WERI-Rb-1 (cell line): ENCODE data around the gene ADARB2.

ENCODE experiments used
- DNase-seq: peaks from one replicate; pipeline ENCODE4 v3.0.0-alpha.2; 2020
- H3K27ac ChIP-seq: fragments of 250-450 bp; sonication (Bioruptor Pico); 2 replicates; pipeline ENCODE4 v1.5.1; 2020; ENCODE audit warnings: mild to moderate bottlenecking, moderate library complexity
- H3K27me3 ChIP-seq: fragments of 250-450 bp; sonication (Bioruptor Pico); 2 replicates; pipeline ENCODE4 v1.5.1; 2021; ENCODE audit warnings: mild to moderate bottlenecking, low read depth, moderate library complexity; ENCODE audit not compliant: insufficient read depth, severe bottlenecking
- H3K36me3 ChIP-seq: fragments of 250-450 bp; sonication (Bioruptor Pico); 2 replicates; pipeline ENCODE4 v1.5.1; 2020; ENCODE audit warnings: mild to moderate bottlenecking, moderate library complexity
- H3K4me3 ChIP-seq: 2 replicates; pipeline ENCODE4 v1.5.1; 2011; ENCODE audit warnings: low read depth, mild to moderate bottlenecking, control low read depth, low read length
- H3K9me3 ChIP-seq: fragments of 250-450 bp; sonication (Bioruptor Pico); 2 replicates; pipeline ENCODE4 v1.5.1; 2021; ENCODE audit warnings: mild to moderate bottlenecking, moderate library complexity; ENCODE audit not compliant: severe bottlenecking
- TF ChIP-seq, protein P1 (sequence below): IDR thresholded peaks from 2 replicates; pipeline ENCODE4 v1.5.1; 2011; ENCODE audit warnings: low read depth, mild to moderate bottlenecking, control low read depth, inconsistent platforms, low read length

ADARB2 gene

DNA sequence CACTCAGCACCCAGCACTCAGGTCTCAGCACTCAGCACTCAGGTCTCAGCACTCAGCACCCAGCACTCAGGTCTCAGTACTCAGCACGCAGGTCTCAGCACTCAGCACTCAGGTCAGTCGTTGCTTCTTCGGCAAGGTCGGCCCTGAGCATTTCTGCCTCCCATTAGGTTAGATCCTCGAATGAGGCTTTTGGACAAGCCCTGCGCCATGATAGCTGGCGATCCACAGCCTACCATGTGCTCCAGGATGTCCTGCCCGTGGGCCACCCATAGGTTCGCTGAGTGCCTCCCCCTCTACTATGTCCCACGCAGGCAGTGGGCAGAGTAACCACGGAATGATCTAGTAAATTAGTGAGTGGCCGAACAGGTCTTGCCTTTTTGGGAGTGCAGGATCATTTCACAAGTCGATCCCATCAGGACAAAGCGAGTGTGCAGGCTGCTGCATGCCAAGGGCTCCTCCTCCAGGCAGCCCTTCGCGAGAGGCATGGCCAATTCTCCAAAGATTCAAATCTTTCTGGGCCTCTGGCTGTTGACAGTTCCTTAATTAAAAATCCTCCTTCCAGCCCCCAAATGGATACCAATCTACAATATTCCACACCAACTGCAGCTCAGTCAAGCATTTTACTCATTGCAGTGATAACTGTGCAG lies 206.3 kb downstream of the ADARB2 start:
- H3K27me3 ChIP-seq = no peaks in the 10 kb centered on the region
- H3K36me3 ChIP-seq = no peaks in the 10 kb centered on the region
- TF ChIP-seq, protein P1, sequence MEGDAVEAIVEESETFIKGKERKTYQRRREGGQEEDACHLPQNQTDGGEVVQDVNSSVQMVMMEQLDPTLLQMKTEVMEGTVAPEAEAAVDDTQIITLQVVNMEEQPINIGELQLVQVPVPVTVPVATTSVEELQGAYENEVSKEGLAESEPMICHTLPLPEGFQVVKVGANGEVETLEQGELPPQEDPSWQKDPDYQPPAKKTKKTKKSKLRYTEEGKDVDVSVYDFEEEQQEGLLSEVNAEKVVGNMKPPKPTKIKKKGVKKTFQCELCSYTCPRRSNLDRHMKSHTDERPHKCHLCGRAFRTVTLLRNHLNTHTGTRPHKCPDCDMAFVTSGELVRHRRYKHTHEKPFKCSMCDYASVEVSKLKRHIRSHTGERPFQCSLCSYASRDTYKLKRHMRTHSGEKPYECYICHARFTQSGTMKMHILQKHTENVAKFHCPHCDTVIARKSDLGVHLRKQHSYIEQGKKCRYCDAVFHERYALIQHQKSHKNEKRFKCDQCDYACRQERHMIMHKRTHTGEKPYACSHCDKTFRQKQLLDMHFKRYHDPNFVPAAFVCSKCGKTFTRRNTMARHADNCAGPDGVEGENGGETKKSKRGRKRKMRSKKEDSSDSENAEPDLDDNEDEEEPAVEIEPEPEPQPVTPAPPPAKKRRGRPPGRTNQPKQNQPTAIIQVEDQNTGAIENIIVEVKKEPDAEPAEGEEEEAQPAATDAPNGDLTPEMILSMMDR = no peak
- H3K4me3 ChIP-seq = no peak overlapping the region
- DNase-seq = no peak
- H3K9me3 ChIP-seq = no peaks in the 10 kb centered on the region
- H3K27ac ChIP-seq = no peak overlapping the region

DNA sequence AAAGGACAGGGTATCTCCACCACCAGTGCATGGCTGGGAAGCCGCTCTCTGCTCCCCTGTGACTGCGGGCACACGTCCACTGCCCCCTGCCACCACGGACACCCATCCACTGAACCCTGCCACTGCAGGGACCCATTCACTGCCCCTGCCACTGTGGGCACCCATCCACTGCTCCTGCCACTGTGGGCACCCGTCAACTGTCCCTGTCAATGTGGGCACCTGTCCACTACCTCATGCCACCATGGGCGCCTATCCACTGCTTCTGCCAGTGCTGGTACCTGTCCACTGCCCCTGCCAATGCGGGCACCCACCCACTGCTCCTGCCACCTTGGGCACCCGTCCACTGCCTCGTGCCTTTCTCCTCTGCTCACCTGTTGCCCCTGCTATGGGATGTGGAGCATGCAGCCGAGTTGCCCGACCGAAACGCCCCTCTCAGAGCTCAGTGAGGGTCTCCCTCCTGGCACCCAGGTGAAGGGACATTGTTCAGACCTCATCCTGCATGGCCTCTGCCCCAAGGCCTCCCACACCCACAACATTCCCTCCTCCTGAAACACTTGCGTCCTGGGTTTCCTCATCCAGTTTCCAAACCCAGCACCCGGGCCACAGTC lies 207.4 kb downstream of the ADARB2 start:
- no peaks in the 10 kb centered on the region for H3K27me3 ChIP-seq
- no peak overlapping the region for H3K27ac ChIP-seq
- no peak overlapping the region for H3K4me3 ChIP-seq
- no peaks in the 10 kb centered on the region for H3K36me3 ChIP-seq
- no peak for DNase-seq
- H3K9me3 ChIP-seq = no peaks in the 10 kb centered on the region
- TF ChIP-seq, protein P1 = no peak

DNA sequence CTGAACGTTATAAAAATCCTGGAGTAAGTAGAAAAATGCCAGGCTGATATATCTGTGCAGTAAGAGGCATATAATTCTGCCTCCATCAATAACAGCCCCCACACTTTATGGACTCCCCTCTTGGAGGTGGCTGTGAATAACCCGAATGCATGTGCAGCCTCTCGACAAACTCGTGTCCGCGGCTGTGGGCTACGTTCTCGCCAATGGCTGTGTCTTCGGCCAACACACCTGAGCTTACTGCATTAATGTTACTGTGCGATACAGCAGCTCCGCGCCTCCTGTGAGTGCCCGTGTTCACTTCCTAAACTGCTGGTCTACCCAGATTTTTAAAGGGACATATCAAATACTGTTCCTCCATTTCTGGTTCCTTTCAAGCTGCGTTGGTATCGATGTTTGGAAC lies 209.4 kb downstream of the ADARB2 start:
- H3K4me3 ChIP-seq = no peak overlapping the region
- no peaks in the 10 kb centered on the region for H3K36me3 ChIP-seq
- no peak for DNase-seq
- H3K9me3 ChIP-seq = no peaks in the 10 kb centered on the region
- H3K27me3 ChIP-seq = no peaks in the 10 kb centered on the region
- TF ChIP-seq, protein P1 = no peak
- no peak overlapping the region for H3K27ac ChIP-seq

DNA sequence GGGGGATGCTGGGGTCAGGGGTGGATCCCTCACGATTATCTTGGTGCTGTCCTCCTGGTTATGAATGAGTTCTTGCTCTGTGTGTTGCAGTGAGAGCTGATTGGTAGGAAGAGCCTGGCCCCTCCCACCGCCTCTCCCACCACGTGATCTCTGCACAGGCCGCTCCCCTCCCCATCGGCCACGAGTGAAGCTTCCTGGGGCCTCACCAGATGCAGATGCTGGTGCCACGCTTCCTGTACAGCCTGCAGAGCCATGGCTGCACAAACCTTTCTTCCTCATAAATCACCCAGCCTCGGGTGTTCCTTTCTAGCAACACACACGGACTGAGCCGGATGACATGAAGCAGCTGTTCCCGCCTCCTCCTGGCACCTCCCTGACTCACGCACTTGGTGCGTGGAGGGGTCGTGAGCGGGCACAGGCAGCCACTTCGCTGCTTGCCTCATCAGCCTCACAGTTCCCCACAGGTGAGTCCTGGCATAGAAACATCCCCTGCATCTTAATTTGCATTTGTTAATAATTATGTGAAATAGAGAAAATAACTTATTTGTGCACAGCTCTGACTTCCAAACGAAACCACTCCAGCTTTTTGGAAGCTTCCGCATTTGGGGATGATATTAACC lies 210.8 kb downstream of the ADARB2 start:
- H3K4me3 ChIP-seq = no peak overlapping the region
- H3K9me3 ChIP-seq = no peaks in the 10 kb centered on the region
- no peak for DNase-seq
- H3K27ac ChIP-seq = no peak overlapping the region
- no peaks in the 10 kb centered on the region for H3K27me3 ChIP-seq
- H3K36me3 ChIP-seq = no peaks in the 10 kb centered on the region
- TF ChIP-seq, protein P1 = no peak

DNA sequence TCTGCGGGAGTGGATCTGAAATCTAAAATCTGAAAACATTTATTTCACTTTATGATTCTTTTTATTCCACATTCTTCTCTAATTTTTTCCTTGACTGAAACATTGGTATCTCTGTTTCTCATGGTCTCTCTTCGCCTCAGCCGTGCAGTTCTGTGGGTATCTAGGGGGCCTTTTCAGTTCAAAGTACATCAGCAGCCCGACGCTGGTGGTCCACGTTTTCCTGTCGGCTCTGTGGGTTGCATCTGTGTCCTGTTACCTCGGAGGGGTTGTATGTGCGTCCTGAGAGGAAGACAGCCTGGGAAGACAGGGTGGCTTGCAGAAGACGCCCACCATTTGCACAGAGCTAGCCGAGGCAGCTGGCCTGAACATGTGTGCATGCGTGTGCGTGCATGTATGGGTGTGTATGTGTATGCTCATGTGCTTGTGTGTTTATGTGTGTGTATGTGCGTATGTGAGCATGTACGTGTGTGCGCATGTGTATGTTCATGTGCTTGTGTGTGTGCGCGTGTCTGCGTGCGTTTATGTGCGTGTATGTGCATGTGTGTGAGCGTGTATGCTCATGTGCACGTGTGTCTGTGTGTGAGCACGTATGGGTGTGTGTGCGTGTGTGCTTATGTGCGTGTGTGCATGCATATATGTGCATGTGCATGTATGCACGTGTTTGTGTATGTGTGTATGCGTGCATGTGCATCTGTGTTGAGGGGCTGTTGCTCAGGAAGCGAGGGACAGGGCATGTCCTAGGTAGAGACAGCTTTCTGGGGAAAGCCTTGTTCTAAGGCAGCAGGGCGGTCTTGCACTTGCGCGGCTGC lies 211.8 kb downstream of the ADARB2 start:
- no peak overlapping the region for H3K27ac ChIP-seq
- no peaks in the 10 kb centered on the region for H3K9me3 ChIP-seq
- no peaks in the 10 kb centered on the region for H3K36me3 ChIP-seq
- H3K27me3 ChIP-seq = no peaks in the 10 kb centered on the region
- TF ChIP-seq, protein P1 = no peak
- DNase-seq = no peak
- no peak overlapping the region for H3K4me3 ChIP-seq
